ENCODE data around the gene CHST11.

Gene CHST11

GRCh38 chr12:104514092-104514810 lies 57.5 kb downstream of the CHST11 start:
- peak; percentile 23 for FAIRE-seq
- no peak for TF ChIP-seq POLR2A (IDR thresholded peaks at IDR 0.05; ENCODE audit: low read depth, low read length)
- DNase-seq (ENCODE audit: insufficient read length, low spot score): no peak

DNA sequence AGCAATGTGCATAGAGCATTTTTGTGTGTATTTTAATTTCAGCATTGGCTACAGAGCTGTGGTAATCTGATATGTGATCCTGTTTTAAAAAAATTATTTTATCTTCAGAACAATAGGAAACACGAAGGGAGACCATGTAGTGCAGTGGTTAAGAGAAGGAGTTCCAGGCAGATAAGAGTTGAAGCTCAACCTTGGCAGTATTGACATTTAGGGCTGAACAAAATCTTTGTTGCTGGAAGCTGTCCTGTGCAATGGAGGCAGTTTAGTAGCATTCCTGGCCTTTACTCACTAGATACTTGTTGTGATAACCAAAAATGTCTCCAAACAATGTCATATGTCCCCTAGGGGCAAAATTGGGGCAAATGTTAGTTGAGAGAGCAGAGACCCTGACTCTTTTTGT lies 59.2 kb downstream of the CHST11 start:
- DNase-seq (ENCODE audit: insufficient read length, low spot score) (no peak), FAIRE-seq (no peak)
- TF ChIP-seq POLR2A (IDR thresholded peaks at IDR 0.05; ENCODE audit: low read depth, low read length): no peak
- no peak for TF ChIP-seq TAF1 (IDR thresholded peaks at IDR 0.05; ENCODE audit: low read depth, low read length)
- no peak for TF ChIP-seq SPI1 (IDR thresholded peaks at IDR 0.05; ENCODE audit: low read depth, low read length)
- no peak for TF ChIP-seq PAX5 (IDR thresholded peaks at IDR 0.05; ENCODE audit: insufficient read depth, low read length, severe bottlenecking)
- TF ChIP-seq POLR2AphosphoS5 (IDR thresholded peaks at IDR 0.05; ENCODE audit: low read depth, low read length): no peak
- TF ChIP-seq POU2F2 (IDR thresholded peaks at IDR 0.05; ENCODE audit: low read depth, low read length): no peak

DNA sequence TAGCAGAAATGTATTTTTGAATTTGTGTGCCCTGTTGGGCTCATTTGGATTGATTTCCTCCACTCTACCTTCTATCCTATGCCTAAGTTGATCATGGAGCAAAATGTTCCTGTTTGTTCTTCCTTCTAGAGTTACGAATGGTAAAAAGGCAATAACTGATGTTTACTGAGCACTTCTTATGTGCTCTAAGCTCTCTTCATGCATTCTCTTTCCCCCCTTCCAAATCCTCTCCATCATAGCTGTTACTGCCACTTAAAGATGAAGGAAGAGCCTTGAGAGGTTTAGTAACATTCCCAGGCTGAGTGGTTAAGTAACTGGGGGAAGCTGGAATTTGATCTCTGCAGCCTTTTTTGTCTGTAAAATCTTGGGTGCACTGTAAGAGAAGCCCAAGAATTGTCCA lies 60.1 kb downstream of the CHST11 start:
- no peak for DNase-seq (ENCODE audit: insufficient read length, low spot score)
- no peak for FAIRE-seq
- TF ChIP-seq TAF1 (IDR thresholded peaks at IDR 0.05; ENCODE audit: low read depth, low read length) (no peak), POU2F2 (IDR thresholded peaks at IDR 0.05; ENCODE audit: low read depth, low read length) (no peak), PAX5 (IDR thresholded peaks at IDR 0.05; ENCODE audit: insufficient read depth, low read length, severe bottlenecking) (no peak), POLR2AphosphoS5 (IDR thresholded peaks at IDR 0.05; ENCODE audit: low read depth, low read length) (no peak), POLR2A (IDR thresholded peaks at IDR 0.05; ENCODE audit: low read depth, low read length) (no peak), SPI1 (IDR thresholded peaks at IDR 0.05; ENCODE audit: low read depth, low read length) (no peak)

DNA sequence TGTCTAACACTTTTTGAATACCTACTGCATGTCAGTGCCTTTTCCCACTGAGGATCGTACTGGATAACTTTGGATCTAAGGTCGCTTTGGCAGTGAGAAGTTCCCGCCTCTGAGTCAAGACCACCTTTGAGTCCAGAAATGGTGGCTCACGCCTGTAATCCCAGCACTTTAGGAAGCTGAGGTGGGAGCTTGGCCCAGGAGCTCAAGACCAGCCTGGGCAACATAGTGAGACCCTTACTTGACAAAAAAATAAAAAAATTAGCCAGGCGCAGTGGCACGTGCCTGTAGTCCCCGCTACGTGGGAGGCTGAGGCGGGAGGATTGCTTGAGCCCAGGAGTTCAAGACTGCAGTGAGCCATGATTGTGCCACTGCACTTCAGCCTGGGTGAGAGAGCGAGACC lies 61.1 kb downstream of the CHST11 start:
- FAIRE-seq (no peak), DNase-seq (ENCODE audit: insufficient read length, low spot score) (no peak)
- no peak for TF ChIP-seq PAX5 (IDR thresholded peaks at IDR 0.05; ENCODE audit: insufficient read depth, low read length, severe bottlenecking)

DNA sequence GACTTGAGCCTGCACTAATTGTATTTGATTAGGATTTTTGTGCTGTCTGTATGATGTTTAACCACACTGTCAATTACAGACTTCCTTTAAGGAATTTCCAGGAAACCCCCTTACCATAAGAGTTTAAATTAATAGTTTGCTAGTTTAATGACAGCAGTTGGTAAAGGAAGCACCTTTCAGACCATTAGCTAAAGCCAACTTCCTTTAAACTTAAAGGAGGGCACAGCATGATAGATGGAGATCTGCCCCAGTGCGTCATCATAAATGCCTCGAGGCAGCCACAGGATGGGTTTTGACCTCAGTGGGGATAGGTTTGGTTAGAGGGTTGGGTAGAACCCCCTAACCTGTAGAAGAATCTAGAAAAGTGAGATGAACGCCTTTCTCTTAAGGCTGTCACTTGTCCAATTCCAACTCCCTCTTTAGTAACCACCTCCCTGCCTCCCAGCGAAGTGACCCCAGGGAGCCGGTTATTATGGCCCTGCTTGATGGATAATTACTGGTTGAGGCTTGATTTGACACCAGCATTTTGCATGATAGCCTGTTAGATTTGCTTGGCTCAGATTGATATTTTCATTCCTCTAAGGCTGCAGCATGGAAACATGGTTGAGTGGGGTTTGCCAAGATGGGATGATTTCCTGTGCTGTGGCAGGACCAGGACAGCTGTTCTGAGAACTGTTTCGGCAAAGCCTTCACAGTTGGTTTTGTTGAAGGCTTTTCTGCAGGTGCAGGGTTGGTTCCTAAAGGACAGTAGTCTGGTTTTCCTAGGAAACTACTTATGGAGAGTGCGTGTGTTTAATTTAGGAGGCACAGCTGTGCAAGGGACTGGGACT lies 62.7 kb downstream of the CHST11 start:
- peak; percentile 52 for FAIRE-seq

DNA sequence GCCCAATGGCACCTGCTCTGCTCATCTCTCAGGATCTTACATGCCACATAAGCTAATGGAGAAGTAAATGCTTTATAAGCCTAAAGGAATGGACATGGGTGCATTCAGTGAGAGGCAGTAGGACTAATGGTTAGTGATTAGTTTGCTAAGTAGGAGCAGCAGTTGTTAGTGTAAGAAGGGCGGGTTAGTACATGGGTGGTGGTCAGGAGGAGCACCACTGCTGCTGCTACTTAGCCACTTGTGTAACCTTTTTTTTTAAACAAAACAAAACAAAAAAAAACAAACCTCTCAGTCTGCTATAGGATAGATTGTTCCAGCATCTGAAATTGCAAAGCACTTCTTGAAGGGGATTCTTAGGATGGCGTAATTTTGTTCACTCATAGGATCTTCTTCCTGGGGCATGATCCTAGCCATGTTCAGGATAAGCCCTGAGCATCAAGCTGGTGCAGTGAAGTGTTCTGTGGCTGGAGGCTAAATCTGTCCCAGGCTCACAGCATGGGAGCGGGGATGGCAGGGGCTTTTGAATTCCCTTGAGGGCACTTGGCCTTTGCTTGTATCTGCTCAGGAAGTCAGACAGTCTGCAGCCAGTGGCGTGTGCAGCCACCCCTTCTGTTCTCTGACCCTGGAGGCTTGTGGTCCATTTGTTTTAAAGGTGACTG lies 63.6 kb downstream of the CHST11 start:
- no peak for FAIRE-seq
- DNase-seq (ENCODE audit: insufficient read length, low spot score): no peak
- TF ChIP-seq POU2F2 (IDR thresholded peaks at IDR 0.05; ENCODE audit: low read depth, low read length): no peak
- no peak for TF ChIP-seq POLR2A (IDR thresholded peaks at IDR 0.05; ENCODE audit: low read depth, low read length)
- TF ChIP-seq POLR2AphosphoS5 (IDR thresholded peaks at IDR 0.05; ENCODE audit: low read depth, low read length): no peak
- TF ChIP-seq PAX5 (IDR thresholded peaks at IDR 0.05; ENCODE audit: insufficient read depth, low read length, severe bottlenecking): no peak
- no peak for TF ChIP-seq SPI1 (IDR thresholded peaks at IDR 0.05; ENCODE audit: low read depth, low read length)
- TF ChIP-seq TAF1 (IDR thresholded peaks at IDR 0.05; ENCODE audit: low read depth, low read length): no peak

More for the DNA sequence above, 62.7 kb downstream of the CHST11 start:
- TF ChIP-seq POU2F2 (IDR thresholded peaks at IDR 0.05; ENCODE audit: low read depth, low read length) (no peak), POLR2A (IDR thresholded peaks at IDR 0.05; ENCODE audit: low read depth, low read length) (no peak), TAF1 (IDR thresholded peaks at IDR 0.05; ENCODE audit: low read depth, low read length) (no peak)
- DNase-seq (ENCODE audit: insufficient read length, low spot score): no peak

DNA sequence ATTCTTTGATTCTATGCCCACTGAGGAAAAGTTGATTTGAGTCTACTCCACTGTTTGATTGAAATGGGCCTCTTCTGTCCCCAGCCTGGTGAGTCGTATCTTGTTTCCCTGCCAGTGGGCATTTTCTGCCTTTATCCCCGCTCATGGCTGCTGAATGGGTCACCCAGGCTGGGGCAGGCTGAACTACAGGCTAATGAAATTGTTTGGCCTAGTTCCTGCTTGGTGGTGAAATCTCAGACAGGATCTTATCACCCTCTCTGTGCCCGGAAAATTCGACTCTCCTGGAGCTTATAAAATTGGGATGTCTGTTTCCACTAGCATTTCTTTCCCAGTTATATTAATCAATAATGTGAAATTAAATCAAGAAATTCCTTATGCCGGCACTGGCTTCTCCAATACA lies 65.0 kb downstream of the CHST11 start:
- FAIRE-seq: no peak
- no peak for TF ChIP-seq POLR2A (IDR thresholded peaks at IDR 0.05; ENCODE audit: low read depth, low read length)
- no peak for TF ChIP-seq TAF1 (IDR thresholded peaks at IDR 0.05; ENCODE audit: low read depth, low read length)
- no peak for TF ChIP-seq PAX5 (IDR thresholded peaks at IDR 0.05; ENCODE audit: insufficient read depth, low read length, severe bottlenecking)
- TF ChIP-seq POLR2AphosphoS5 (IDR thresholded peaks at IDR 0.05; ENCODE audit: low read depth, low read length): no peak
- TF ChIP-seq SPI1 (IDR thresholded peaks at IDR 0.05; ENCODE audit: low read depth, low read length): no peak
- no peak for TF ChIP-seq POU2F2 (IDR thresholded peaks at IDR 0.05; ENCODE audit: low read depth, low read length)
- DNase-seq (ENCODE audit: insufficient read length, low spot score): no peak

DNA sequence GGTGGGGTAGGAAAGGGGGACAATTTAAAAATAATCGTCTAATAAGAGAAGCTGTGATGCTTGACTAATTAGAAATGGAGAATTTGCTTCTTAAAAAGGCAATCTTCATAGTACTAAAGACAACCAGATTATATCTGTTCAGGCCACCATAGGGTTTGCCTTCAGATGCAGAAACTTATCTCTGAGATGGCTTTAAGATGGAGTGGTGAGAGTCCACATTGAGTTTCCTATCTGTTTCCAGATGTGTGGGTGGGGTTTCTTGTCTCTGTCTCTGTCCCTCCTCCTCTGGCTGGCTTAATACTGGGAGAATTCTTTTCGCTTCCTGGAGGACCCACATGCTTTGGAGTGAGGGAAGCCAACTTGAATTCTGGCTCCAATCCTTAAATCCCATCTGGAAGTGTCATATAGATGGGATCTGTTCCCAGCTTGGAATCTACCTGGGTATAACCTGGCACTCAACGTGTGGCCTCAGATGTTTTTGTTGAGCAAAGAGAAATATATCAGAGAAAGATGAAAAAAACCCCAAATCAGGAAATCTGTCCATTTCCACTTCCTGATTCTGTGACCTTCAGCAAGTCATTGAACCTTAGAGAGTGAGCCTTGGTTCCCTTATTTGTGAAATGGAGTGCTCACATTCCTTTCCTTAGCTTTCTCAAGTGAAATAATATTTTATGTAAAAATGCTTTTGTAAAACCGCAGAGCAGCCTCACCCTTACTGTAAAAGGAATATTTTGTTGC lies 66.4 kb downstream of the CHST11 start:
- FAIRE-seq: peak; percentile 59
- no peak for TF ChIP-seq PAX5 (IDR thresholded peaks at IDR 0.05; ENCODE audit: insufficient read depth, low read length, severe bottlenecking)
- TF ChIP-seq POU2F2 (IDR thresholded peaks at IDR 0.05; ENCODE audit: low read depth, low read length): no peak
- TF ChIP-seq POLR2AphosphoS5 (IDR thresholded peaks at IDR 0.05; ENCODE audit: low read depth, low read length): no peak
- TF ChIP-seq TAF1 (IDR thresholded peaks at IDR 0.05; ENCODE audit: low read depth, low read length): no peak
- TF ChIP-seq SPI1 (IDR thresholded peaks at IDR 0.05; ENCODE audit: low read depth, low read length): peak; percentile 91
- TF ChIP-seq POLR2A (IDR thresholded peaks at IDR 0.05; ENCODE audit: low read depth, low read length): no peak
- DNase-seq (ENCODE audit: insufficient read length, low spot score): no peak

DNA sequence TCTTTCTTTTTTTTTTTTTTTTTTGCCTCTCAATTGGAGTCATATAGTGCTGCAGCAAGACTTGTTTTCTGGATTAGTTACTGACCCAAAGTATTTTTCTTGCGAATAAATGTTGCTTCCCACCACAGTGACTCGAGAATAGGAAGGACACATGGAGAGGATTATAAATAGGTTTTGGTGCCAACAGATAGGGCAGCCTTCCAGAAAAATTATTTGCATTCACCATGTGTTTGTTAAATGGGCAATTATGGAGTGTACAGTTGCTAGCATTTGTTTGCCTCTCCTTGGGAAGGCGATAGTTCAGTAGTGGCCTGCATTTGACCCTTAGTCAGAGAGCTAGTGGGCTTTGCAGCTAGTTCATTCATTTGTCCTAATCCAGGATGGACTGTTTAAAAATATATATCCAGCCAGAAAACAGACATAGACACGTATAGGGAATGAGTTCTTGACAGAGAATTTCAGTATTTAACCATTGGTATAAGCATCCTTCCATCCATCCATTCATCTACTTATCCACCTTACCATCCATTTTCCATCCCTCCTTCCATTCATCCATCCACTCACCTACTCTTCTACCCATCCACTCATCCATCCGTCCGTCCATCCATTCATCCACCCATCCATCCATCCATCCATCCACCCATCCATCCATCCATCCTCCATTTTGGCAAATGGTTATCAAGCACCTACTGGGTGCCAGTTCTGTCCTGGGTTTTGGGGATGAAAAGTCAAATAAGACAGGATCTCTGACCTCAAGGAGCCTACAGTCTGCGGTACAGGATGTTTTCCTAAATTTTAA lies 67.5 kb downstream of the CHST11 start:
- DNase-seq (ENCODE audit: insufficient read length, low spot score): no peak
- TF ChIP-seq POLR2A (IDR thresholded peaks at IDR 0.05; ENCODE audit: low read depth, low read length) (no peak), SPI1 (IDR thresholded peaks at IDR 0.05; ENCODE audit: low read depth, low read length) (no peak), POU2F2 (IDR thresholded peaks at IDR 0.05; ENCODE audit: low read depth, low read length) (no peak), TAF1 (IDR thresholded peaks at IDR 0.05; ENCODE audit: low read depth, low read length) (no peak), POLR2AphosphoS5 (IDR thresholded peaks at IDR 0.05; ENCODE audit: low read depth, low read length) (no peak), PAX5 (IDR thresholded peaks at IDR 0.05; ENCODE audit: insufficient read depth, low read length, severe bottlenecking) (no peak)
- FAIRE-seq: peak; percentile 40
